ENCODE measurements around the gene LIN7C.
"Not testable (repeated sequence)": the region's sequence is repeated elsewhere in the genome, so short reads cannot be mapped to it uniquely, and the experiment has no call there.

The LIN7C gene

DNA sequence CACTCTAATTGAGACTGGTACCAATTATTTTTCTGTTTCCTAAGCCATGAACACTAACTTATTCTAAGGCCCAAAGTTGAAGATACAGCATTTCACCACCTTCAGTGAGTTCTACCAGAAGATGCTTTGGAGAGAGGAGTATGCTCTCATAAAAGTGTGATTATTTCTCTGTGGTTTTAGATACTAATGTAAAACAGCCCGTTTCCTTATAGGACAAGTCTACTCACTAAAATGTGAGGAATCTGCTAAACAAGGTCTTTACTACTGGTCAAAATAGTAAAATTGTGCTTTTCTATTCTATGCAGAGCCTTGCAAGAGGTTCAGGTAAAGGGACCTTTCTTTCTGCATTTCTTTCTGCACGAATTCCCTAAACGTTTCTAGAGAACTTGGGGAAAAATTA is 36.4 kb downstream of the LIN7C start:
- DNase-seq (ENCODE audit: low read depth in 2 of 2), result no peak

DNA sequence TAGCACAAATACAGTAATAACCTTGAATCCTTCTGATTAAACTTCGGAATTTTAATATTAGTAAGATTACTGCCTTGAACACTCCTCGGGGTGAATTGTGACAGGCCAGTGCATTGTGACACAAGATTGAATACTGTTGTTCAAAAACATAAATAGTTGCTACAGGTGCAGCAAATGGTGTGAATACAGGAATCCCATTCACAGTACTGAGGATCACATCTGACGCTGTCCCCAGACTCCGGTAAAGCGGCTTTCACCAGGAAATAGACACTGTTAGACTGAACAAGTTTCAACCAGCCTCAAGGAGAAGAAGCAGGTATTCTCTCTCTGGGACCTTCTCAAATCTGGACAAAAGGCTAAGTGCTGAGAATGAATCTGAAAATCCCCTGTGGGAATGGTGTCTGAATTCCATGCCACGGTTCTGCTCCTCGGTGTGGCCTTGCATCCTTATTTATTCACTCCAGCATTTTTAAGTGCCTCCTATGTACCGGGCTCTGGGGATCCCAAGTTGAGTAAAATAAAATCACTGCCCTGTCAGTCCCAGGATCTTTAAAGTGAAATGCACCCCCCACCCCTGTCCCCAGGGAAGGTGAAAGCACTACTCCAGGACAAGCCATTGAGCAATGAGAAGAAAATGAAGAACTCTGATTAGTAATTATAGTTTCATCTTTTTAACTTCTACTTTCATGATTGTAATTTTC is 37.4 kb downstream of the LIN7C start:
- no peak for DNase-seq (ENCODE audit: low read depth in 2 of 2)

DNA sequence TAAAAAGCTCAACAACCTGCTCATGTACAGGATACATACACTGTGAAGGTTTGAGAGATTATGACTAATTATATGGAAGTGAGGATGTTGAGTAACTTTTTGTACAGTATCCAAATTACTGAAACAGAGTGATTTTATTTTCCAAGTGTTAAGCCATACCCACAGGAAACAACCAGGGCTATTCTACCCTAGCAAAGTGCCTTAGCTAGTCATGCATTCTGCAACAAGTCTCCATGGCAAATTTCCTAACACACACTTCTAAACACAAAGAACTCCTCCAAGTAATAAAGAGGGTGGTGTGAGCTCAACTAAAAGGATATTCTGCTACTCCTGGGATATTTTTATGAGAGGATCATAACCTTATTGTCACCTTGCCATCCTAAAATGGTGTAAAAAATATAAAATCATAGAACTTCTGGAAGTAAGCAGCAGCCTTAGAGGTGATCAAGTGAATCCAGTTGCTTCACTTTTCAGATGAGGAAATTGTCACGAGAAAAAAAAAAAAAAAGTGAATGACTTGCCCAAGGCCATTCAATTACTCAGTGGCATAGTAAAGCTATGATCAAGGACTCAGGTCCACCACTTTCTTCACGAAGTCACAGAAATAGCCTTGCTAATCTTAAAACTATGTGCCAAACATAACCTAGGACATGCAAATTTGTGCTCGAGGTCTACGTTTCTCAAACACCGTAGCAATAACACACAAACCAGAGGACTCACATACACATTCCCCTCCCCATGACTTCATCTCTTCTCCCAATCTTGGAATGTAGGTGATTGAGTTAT is 38.2 kb downstream of the LIN7C start:
- DNase-seq (ENCODE audit: low read depth in 2 of 2), result no peak

DNA sequence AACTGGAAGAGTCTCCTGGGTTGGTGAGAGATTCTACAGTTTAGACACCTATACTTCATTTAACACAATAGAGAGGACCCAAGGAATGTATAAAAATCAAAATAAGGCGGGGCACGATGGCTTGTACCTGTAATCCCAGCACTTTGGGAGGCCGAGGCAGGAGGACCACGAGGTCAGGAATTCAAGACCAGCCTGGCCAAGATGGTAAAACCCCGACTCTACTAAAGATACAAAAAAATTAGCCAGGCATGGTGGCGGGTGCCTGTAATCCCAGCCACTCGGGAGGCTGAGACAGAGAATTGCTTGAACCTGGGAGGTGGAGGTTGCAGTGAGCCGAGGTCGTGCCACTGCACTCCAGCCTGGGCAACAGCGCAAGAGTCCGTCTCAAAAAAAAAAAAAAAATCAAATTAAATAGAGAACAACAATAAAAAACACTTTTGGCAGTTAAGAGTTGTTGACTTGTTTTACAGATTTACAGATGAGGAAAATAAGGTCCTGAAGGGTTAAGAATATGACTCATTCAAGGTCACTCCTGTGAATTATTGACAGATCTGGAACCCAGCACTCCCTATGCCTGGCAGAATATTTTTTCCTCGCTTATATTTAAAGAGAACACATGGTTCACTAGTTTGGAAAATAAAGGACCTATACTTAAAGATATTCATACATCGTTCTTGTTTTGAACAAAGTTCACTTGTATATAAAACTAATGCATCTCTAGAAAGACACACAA is 39.2 kb downstream of the LIN7C start:
- DNase-seq (ENCODE audit: low read depth in 2 of 2), result no peak

DNA sequence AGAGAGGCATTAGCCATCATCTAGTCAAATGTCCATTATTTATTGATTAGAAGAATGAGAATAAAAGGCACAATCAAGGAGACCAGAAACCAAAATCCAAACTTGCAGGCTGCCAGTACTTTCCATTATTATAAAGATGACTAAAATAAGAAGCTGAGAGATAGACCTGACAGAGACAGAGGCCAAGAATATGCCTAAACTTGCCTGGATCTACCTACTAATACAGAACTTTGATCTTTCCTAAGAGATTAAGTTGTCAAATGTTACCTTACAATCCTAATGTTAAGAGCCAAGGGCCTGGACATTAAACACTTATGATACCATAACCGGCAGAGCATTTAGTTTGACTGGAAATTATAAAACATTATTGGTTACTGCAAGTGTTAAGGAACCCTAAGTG is 40.2 kb downstream of the LIN7C start:
- DNase-seq (ENCODE audit: low read depth in 2 of 2), result no peak

DNA sequence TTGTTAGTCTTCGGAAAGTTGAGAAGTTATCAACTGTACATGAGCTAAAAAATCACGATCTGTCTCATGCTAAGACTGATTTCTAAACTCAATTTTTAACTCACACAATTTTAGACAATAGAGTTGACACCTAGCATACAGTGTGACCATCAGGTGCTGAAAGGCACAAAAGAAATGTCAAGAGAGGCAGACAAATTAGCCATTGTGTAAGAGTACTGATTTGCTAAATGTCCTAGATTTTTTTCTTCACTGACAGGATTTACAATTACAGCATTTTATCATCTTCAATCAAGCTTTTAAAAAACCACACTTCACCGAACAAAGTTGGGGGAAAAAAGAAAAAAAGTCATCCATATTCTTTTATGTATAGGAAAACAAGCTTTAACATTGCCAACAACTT is 40.9 kb downstream of the LIN7C start:
- DNase-seq (ENCODE audit: low read depth in 2 of 2), result no peak

DNA sequence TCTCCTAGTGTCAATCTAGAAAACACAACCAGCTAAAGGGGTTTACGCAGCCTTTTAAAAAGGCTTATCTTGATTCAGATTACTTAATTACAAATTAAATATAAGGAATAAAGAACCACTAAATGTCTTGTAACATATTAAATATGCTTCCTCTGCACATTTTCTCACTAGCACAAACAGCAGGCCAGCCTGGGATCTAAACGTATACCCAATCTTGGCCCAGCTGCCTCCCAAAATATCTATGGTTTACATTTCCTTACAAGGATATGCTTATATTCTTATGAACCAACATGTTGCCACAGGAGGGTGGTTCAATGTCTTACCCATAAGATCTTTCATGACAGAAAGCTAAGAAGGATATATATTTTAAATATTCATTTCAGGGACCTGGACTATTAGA is 41.7 kb downstream of the LIN7C start:
- no peak for DNase-seq (ENCODE audit: low read depth in 2 of 2)

DNA sequence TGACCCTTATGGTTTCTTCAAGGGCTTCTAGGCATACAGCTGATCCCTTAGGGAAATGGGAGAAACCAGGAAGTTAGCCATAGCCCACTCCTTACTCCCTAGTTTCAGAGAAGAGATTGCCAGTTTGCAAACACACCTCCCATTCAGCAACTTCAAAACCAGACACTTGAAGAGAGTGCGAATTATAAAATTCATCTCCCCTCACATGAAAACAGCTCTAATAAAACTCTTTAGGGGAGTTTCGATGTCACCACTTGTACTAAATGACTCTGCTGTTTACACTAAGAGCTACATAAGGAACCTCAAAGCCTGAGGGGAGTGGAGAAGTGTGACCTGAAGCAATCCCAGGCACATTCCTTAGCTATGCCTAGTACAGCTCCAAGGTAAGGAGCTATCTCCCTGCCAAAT is 42.3 kb downstream of the LIN7C start:
- DNase-seq (ENCODE audit: low read depth in 2 of 2), result no peak

DNA sequence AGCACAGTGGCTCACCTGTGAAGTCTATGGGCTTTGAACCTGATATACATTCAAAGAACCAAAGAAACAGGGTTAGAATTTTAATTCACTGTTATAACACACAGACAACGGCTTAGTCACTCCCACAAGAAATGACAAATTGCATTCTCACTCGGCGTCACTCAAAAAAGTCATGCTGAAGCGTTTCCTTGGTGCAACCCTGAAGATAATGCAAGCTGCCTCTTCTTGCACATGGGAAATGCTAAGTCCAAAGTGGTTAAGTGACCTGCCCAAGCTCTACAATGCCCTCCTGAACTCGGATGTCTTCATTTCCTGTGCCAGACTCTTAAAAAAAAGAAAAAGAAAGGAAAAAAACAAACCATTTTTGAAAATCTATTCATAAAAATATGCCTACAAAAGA is 44.0 kb downstream of the LIN7C start:
- DNase-seq (ENCODE audit: low read depth in 2 of 2), result no peak

DNA sequence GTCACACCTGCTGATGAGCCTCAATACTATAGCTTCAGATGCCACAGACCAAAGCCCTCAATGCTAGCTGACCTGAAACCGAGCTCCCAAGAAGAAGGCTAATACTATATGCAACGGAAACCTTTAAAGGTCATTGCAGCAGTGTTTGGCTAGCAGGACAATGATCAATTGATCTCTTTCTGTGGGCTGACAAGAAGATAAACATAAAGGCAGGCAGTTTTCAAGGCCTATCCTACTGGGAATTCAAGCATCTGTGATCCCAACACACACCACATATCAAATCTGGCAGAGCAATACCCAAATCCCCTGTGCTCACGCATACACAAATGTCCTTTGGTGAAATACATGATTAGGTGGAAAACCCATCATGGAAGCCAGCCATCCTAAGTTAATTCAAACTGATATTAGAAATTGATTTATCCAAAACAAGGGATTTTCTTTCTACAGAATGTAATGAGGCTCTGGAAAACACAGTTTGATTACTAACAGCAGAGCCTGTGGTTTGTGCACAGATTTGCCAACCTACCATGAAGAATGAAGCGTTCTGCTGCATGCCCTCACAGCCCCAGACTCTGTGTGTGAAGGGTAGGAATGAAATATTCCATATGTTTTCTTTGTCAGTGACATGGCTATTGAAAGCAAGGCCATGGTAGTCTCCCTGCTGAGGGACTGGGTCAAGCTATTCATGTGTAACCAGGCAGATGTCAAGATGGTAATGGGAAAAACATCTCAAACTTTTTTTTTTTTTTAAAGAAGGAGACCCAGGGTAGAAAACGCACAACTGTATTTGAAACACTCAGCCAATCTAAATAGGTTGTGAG is 46.2 kb downstream of the LIN7C start:
- no peak for DNase-seq (ENCODE audit: low read depth in 2 of 2)

DNA sequence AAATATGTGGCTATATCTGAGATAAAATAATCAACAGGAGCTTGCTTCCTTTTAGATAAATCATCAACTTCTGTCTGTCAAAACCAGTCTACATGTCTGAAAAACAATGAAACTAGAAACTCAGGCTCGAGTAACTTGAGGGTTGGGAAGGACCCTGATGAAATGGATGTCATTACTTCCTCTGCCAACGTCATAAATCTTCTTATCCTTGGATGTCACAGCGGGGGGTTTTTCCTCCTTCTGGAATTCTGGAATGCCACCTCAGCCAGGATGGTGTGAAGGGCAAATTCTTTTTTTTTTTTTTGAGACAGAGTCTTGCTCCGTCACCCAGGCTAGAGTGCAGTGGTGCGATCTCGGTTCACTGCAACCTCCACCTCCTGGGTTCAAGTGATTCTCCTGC is 47.4 kb downstream of the LIN7C start:
- DNase-seq (ENCODE audit: low read depth in 2 of 2), result no peak

DNA sequence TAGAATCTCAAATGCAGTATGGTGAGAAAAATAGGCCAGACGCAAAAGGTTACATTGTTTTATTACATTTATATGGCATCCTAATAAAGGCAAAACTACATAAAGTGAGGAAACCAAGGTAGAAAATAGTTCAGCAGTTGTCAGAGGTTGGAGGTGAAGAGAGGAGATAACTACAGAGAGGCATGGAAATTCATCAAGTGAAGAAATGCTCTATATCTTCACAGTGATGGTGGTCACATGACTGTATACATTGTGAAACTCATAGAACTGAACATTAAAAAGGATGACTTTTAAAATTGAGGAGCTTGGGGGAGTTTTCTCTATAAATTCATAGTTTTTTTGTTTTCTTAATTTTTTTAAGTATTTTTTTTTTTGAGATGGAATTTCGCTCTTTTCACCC is 48.4 kb downstream of the LIN7C start:
- DNase-seq (ENCODE audit: low read depth in 2 of 2), result no peak

DNA sequence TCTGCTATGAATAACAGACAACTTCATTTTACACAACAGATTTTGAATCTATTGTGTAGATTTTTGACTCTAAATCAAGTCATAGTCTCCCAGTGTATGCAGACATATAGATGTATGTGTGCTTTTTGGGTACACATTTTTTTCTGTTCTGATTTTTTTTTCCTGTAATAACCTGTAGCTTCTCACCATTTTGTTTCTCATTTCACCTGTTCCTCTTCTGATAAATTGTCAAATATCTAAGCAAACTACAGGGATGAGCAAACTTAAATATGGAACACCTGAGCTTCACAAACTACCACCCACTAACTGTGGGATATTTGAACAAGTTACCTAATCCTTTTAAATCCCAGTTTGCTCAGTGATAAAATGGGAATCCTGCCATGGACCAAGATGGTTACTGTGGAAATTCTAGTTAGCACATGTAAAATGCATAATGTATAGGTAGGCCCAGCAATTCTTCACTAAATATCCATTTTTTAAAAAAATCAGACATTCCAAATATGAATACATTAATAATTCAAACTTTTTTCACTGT is 49.7 kb downstream of the LIN7C start:
- DNase-seq (ENCODE audit: low read depth in 2 of 2), result no peak

DNA sequence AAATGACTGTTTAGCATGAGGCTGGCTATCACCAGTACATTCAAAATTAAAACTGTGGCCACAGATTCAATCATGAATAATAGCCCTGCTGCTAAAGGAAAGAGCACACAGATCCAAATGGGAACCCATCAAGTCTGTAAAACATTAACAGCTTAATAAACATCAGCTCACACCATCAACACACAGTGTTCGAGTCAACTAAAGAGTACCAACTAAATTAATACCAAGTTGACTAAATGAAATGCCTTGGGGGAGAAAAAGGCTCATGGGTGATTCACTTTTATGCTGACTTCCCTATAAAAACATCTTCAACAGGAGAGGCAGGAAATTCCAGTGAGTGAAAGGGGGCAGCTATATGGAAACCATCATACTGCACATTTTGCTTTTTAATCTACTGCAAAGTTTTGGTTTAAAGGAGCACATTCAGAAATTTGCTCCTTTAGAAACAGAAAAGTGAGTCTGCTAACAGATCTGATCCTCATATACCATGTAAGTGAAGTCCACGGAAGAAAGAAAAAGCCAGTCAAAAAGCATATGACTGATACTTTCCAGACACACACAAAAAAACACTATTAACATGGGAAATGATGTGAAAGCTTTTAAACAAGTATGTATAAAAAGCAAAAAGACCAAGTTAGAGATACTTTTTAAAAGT is 50.3 kb downstream of the LIN7C start:
- DNase-seq (ENCODE audit: low read depth in 2 of 2), result no peak

DNA sequence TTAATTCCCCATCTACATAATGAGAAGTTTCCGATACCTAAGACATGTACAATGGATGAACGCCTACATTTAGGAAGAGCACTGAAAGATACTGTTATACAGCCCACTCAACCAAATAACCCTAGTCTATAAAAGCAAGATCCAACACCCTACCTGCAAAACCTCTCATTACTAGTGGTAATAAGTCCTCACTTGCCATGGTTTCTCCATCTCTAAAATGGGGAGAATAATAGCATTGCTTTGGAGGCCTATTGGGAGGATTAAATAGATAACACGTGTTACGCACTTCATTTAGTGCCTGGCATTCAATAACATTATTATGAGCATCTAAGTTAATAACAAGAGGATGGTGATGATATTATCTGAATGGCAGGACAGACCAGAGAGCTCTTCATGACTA is 50.9 kb downstream of the LIN7C start:
- no peak for DNase-seq (ENCODE audit: low read depth in 2 of 2)

DNA sequence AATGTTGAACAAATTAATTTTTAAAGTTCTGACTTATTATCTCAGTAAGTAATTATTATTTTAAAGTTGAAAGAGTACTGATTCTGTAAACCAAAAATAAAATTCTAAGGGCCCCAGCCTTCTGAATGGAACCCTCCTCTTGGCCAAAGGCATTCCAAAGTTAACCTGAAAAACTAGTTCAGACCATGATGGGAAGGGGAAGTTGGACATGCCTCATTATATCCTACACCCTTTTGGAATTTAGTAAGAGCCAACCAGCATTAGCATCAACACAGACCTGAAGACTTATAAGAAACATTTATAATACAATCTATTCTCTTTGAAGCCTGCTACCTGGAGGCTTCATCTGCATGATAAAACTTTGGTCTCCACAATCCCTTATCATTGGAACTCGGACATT is 52.9 kb downstream of the LIN7C start:
- no peak for DNase-seq (ENCODE audit: low read depth in 2 of 2)

DNA sequence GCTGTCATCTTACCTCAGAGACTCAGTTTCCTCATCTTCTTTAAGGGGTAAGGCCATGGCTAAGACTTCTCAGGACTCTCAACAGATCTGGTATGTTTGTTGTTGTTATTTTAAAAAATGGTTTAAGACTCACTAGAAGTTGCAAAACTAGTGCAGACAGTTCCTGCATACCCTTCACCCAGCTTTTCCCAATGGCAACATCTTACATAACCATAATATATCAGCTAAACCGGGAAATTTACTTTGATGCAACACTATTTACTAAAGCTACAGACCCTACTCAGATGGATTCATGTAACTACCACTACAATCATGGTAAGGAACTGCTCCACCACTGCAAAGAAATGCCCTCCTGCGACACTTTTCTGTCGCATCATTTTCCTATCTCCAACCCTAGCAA is 54.4 kb downstream of the LIN7C start:
- no peak for DNase-seq (ENCODE audit: low read depth in 2 of 2)

DNA sequence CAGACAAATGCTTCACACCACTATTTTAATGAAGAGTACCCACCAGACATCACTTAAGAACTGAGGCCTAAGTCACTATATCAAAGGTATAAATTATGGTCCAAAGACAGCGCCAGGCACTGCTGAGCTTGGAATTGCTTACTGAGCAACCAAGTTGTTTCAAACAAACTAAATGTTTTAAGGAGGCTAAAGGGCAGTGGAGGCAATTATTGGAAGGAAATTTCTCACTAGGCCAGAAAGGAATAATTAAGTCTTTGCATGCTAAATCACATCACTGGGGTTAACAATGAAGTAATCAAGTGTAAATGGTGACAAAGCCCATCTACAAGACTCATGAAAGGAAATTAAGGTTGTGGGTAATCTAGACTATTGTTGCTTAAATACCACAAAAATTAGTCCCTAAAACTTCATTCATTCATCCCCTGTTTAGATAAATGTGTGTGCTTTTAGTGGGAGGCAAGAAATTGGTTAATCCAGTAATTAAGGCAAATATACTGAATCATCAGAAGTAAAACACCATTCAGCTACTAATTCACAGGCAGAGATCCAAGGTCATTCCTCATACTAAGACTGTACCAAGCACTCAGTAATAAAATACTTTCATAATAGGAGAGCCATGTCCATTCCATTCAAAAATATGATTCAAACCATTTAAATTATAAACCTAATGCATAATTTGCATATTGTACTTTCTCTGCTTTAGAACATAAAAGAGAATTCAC is 55.2 kb downstream of the LIN7C start:
- no peak for DNase-seq (ENCODE audit: low read depth in 2 of 2)

DNA sequence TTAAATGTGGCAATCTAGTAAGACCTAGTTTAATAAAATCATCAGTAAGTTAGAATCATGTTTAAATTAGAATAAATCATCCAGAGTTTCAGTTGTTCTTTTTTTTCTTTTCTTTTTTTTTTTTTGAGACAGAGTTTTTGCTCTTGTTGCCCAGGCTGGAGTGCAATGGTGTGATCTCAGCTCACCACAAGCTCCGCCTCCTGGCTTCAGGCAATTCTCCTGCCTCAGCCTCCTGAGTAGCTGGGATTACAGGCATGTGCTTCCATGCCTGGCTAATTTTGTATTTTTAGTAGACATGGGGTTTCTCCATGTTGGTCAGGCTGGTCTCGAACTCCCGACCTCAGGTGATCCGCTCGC is 58.4 kb downstream of the LIN7C start:
- DNase-seq (ENCODE audit: low read depth in 2 of 2), result not testable (repeated sequence)

DNA sequence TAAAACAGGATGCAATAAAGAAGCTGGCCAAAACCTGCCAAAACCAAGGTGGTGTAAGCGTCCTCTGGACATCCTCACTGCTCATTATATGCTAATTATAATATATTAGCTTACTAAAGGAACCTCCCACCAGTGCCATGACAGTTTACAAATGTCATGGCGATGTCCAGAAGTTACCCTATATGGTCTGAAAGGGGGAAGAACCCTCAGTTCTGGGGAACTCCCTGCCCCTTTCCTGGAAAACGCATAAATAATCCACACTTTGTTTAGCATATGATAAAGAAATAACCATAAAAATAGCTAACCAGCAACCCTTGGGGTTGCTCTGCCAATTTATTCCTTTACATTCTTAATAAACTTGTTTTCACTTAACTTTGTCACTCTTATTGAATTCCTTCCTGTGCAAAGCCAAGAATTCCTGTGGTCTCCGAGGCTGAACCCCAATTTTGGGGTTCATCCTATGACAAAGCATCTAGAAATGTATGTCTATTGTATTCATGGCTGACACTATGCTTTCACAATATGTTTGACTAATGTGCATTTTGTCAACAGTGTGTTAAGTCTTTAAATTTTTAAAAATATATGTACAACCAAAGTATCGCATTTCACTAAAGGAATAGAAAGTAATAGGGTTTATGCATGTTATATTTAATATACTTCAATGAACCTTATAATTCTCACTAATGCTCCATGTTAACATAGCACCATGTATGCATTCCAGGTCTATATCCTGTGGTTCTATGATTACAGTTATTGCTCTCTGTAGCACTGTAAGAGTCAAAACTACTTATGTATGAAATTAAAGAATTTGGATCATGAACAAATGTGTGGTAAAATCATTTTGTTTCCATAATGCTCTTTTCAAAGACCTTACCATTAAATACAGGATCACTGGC is 59.0 kb downstream of the LIN7C start:
- no peak for DNase-seq (ENCODE audit: low read depth in 2 of 2)
